ENCODE measurements around the gene HS3ST3B1.

- TF ChIP-seq POLR2A (IDR thresholded peaks at IDR 0.05) (no peak), CTCF (IDR thresholded peaks at IDR 0.05) (no peak), POLR2AphosphoS5 (IDR thresholded peaks at IDR 0.05) (no peak), EP300 (IDR thresholded peaks at IDR 0.05) (no peak)
These were observed 51.3 kb downstream of the HS3ST3B1 start for GRCh38 chr17:14352136-14352535.
